ENCODE results near the gene HOMER3.
"Not testable (repeated sequence)": the region's sequence is repeated elsewhere in the genome, so short reads cannot be mapped to it uniquely, and the experiment has no call there.

Gene HOMER3

GRCh38 chr19:18920400-18920799 is 20.6 kb downstream of the HOMER3 start:
- peak overlapping the region; percentile 77 for H3K27ac ChIP-seq
- TF ChIP-seq CTCF (conservative IDR thresholded peaks at IDR 0.05), result no peak

GRCh38 chr19:18919900-18920214 is 21.2 kb downstream of the HOMER3 start:
- TF ChIP-seq CTCF (conservative IDR thresholded peaks at IDR 0.05), result no peak
- H3K27ac ChIP-seq, result peak overlapping the region; percentile 77

GRCh38 chr19:18919086-18919899 is 21.7 kb downstream of the HOMER3 start, which contains the start of the genes COPE and DDX49:
TSS of gene COPE (minus strand) at chr19:18919387. CDS start at chr19:18919348, 39 bp downstream.
TSS of gene DDX49 (plus strand) at chr19:18919715. CDS start at chr19:18919742, 27 bp downstream.
- TF ChIP-seq CTCF (conservative IDR thresholded peaks at IDR 0.05), result no peak
- peak within 1 kb of the TSS; percentile 77 for H3K27ac ChIP-seq

GRCh38 chr19:18917593-18917992 is 23.4 kb downstream of the HOMER3 start:
- H3K27ac ChIP-seq, result not testable (repeated sequence)

- no peak overlapping the region for H3K27ac ChIP-seq
- peak; percentile 68 for TF ChIP-seq CTCF (conservative IDR thresholded peaks at IDR 0.05)
Measured at GRCh38 chr19:18915639-18916038, 25.4 kb downstream of the HOMER3 start.

GRCh38 chr19:18913466-18913865 is 27.6 kb downstream of the HOMER3 start:
- no peak for TF ChIP-seq CTCF (conservative IDR thresholded peaks at IDR 0.05)
- H3K27ac ChIP-seq, result no peak overlapping the region

- no peak for TF ChIP-seq CTCF (conservative IDR thresholded peaks at IDR 0.05)
- no peak overlapping the region for H3K27ac ChIP-seq
Measured at GRCh38 chr19:18912933-18913332, 28.1 kb downstream of the HOMER3 start.

DNA sequence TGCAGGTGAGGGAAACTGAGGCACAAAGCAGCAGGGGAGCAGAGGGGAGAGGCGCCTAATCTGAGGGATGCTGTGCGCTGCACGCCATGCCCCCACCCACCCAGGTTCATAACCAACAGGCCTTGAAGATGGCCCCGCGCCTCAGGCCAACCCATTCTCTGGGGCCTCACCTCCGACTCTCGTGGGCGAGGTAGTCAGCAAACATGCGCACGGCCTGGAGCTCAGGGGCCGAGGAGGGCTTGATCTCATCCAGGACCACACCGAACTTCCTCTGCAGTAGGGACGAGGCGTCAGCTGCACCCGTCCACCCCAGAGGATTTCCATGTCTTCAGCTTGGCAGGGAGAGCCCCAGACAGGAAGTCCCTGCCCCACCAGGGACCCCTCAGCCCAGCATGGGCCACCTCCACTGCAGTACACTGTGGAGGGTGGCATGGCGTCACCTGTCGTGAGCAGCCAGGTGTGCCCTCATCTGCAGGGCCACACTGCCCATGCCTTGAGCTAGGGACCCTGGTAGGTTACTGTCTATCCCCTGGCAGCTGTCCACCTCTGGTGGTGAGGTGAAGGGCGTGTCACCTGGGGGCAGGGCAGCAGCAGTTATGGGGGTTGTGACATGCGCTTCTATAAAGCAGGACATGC is 30.1 kb downstream of the HOMER3 start:
- no peak for TF ChIP-seq CTCF (conservative IDR thresholded peaks at IDR 0.05)
- no peak overlapping the region for H3K27ac ChIP-seq
